ENCODE results near the gene SLC4A1.
A peak's percentile ranks its signal among the peaks of the same experiment; 100 is the strongest.

SLC4A1 gene

GRCh38 chr17:44203731-44204440 lies 64.0 kb downstream of the SLC4A1 start:
- DNase-seq = peak; percentile 46 to 60

- no peak for DNase-seq
These were observed 65.2 kb downstream of the SLC4A1 start for GRCh38 chr17:44202756-44203155.

- no peak for DNase-seq
These were observed 67.3 kb downstream of the SLC4A1 start for GRCh38 chr17:44200478-44201155.

GRCh38 chr17:44199553-44200477 lies 68.1 kb downstream of the SLC4A1 start, which contains the start of gene ATXN7L3:
Gene ATXN7L3 (minus strand): TSS chr17:44199884. CDS start chr17:44198070, 1,814 bp downstream.
- DNase-seq = peak; percentile 86 to 95

GRCh38 chr17:44198721-44199552 lies 69.0 kb downstream of the SLC4A1 start:
- peak in 1 of 2 experiments; percentile 43 for DNase-seq

Measured in SW 1271 (cell line).